ENCODE results near the gene SLC4A1. TPM values are rescaled to one million over a fixed set of nuclear protein-coding genes. Genes with fewer than 3 reads are reported as not detected.

SLC4A1 gene
- total and polyA plus RNA-seq, 2 experiments from 2014 or later, result not detected

GRCh38 chr17:44222112-44222869, 45.6 kb downstream of the SLC4A1 start:
- peak overlapping the region; percentile 76 for H3K4me3 Mint-ChIP-seq
- no peak overlapping the region for H3K27ac ChIP-seq (ENCODE audit: low read depth)
- H3K9me3 Mint-ChIP-seq, result no peaks in the 10 kb centered on the region
- H3K36me3 Mint-ChIP-seq (ENCODE audit: low read depth), result peaks cover 7% of the 10 kb centered on the region
- H3K4me3 ChIP-seq, result peak overlapping the region; percentile 96
- no peaks in the 10 kb centered on the region for H3K9me2 ChIP-seq (ENCODE audit: insufficient read depth)
- no peak for TF ChIP-seq REST (IDR thresholded peaks at IDR 0.05; ENCODE audit: unreplicated experiment)
- TF ChIP-seq NANOG (IDR thresholded peaks at IDR 0.05; ENCODE audit: borderline replicate concordance), result no peak
- TF ChIP-seq STAT1 (IDR thresholded peaks at IDR 0.05; ENCODE audit: unreplicated experiment), result no peak
- TF ChIP-seq ZNF114 (CRISPR knock-in tag; IDR thresholded peaks at IDR 0.05), result no peak
- TF ChIP-seq POLR2AphosphoS5 (IDR thresholded peaks at IDR 0.05; ENCODE audit: low read depth), result peak; percentile 43
- TF ChIP-seq ETS1 (IDR thresholded peaks at IDR 0.05), result no peak
- TF ChIP-seq CREB1 (CRISPR knock-in tag; IDR thresholded peaks at IDR 0.05; ENCODE audit: low read depth), result no peak
- no peak for TF ChIP-seq JUNB (IDR thresholded peaks at IDR 0.05; ENCODE audit: unreplicated experiment)
- TF ChIP-seq ZNF331 (CRISPR knock-in tag; IDR thresholded peaks at IDR 0.05; ENCODE audit: low read depth), result no peak
- TF ChIP-seq ZNF462 (CRISPR knock-in tag; IDR thresholded peaks at IDR 0.05), result no peak
- TF ChIP-seq EZH2phosphoT487 (IDR thresholded peaks at IDR 0.05; ENCODE audit: unreplicated experiment), result no peak
- TF ChIP-seq, protein P1, sequence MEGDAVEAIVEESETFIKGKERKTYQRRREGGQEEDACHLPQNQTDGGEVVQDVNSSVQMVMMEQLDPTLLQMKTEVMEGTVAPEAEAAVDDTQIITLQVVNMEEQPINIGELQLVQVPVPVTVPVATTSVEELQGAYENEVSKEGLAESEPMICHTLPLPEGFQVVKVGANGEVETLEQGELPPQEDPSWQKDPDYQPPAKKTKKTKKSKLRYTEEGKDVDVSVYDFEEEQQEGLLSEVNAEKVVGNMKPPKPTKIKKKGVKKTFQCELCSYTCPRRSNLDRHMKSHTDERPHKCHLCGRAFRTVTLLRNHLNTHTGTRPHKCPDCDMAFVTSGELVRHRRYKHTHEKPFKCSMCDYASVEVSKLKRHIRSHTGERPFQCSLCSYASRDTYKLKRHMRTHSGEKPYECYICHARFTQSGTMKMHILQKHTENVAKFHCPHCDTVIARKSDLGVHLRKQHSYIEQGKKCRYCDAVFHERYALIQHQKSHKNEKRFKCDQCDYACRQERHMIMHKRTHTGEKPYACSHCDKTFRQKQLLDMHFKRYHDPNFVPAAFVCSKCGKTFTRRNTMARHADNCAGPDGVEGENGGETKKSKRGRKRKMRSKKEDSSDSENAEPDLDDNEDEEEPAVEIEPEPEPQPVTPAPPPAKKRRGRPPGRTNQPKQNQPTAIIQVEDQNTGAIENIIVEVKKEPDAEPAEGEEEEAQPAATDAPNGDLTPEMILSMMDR (conservative IDR thresholded peaks at IDR 0.05; ENCODE audit: low read depth in 2 of 2), result peak; percentile 20; a peak in 1 of 4 replicates
- TF ChIP-seq EZH2 (IDR thresholded peaks at IDR 0.05; ENCODE audit: low read depth, unreplicated experiment), result peak; percentile 33
- peaks cover 13% of the 10 kb centered on the region for H3K4me1 ChIP-seq (ENCODE audit: insufficient read depth)
- peaks cover 12% of the 10 kb centered on the region for H3K27me3 Mint-ChIP-seq (ENCODE audit: insufficient read depth, low read depth, poor library complexity)
- H3F3A ChIP-seq (replicated peaks; ENCODE audit: low read depth), result peaks cover 12% of the 10 kb centered on the region
- H3K4me1 Mint-ChIP-seq, result peaks cover 15% of the 10 kb centered on the region; the same call in 2 of the 3 replicates
- H3K36me3 ChIP-seq (ENCODE audit: insufficient read depth), result no peaks in the 10 kb centered on the region
- peak overlapping the region; percentile 100 for H3K4me2 ChIP-seq
- DNase-seq (ENCODE audit: low spot score), result peak; percentile 86
- H3K27me3 ChIP-seq (ENCODE audit: insufficient read depth), result peaks cover 11% of the 10 kb centered on the region; the same call in 1 of the 2 replicates
- H3K27ac Mint-ChIP-seq, result peak overlapping the region; percentile 88; the same call in 1 of the 2 replicates
- peaks cover 20% of the 10 kb centered on the region for H3K79me2 ChIP-seq (replicated peaks; ENCODE audit: insufficient read depth)
- peak overlapping the region; percentile 93 for H2AFZ ChIP-seq
- peak; percentile 29 for ATAC-seq
- H4K20me1 ChIP-seq (replicated peaks; ENCODE audit: insufficient read depth), result no peaks in the 10 kb centered on the region

All from GM23338 (cell line).